IMR-90 (cell line): ENCODE results near the gene NTM. TPM values are rescaled to one million over a fixed set of nuclear protein-coding genes. Genes with fewer than 3 reads are reported as not detected.

Experiments
- ATAC-seq: fragments of 200-7000 bp; cut with Tn5 transposase; 2 replicates; pipeline ENCODE4 v1.9.1; 2020; ENCODE audit warnings: low read depth, mild to moderate bottlenecking, moderate library complexity
- BruUV-seq: library from RNA; stranded (reverse); fragments of 400-500 nt; replicated peaks from 2 replicates; lab custom pipeline; 2021; lab: Mats Ljungman, UMichigan
- CTCF ChIA-PET: fragments of 300-600 bp; formaldehyde crosslinking; extraction: SDS; loops from one replicate; lab custom pipeline; 2021; ENCODE audit warnings: antibody characterized with exemption; lab: Yijun Ruan, JAX
- POLR2A ChIA-PET: fragments of 300-600 bp; sonication (Branson Sonifier 250); formaldehyde crosslinking; loops from one replicate; lab custom pipeline; 2022; ENCODE audit warnings: antibody characterized with exemption; ENCODE audit not compliant: unreplicated experiment; lab: Charles Lee
- DNase-seq: peaks from one replicate; pipeline ENCODE4 v3.0.0; 2013
- H2AFZ ChIP-seq: replicated peaks from 2 replicates; pipeline ENCODE3; 2013; ENCODE audit warnings: low read length, mild to moderate bottlenecking; ENCODE audit not compliant: poor library complexity
- H2AK5ac ChIP-seq: 2 replicates; pipeline ENCODE4 v1.6.1; 2013; ENCODE audit warnings: low read depth, low read length, inconsistent platforms
- H2AK9ac ChIP-seq: replicated peaks from 2 replicates; pipeline ENCODE3; 2013; ENCODE audit warnings: mild to moderate bottlenecking, low read depth, low read length, moderate library complexity; ENCODE audit not compliant: poor library complexity
- H2BK120ac ChIP-seq: 2 replicates; pipeline ENCODE4 v1.6.1; 2013; ENCODE audit warnings: low read depth, low read length, inconsistent platforms
- H2BK15ac ChIP-seq: 3 replicates; pipeline ENCODE4 v1.6.1; 2013; ENCODE audit warnings: low read depth, low read length, inconsistent platforms
- H2BK20ac ChIP-seq: 2 replicates; pipeline ENCODE4 v1.6.1; 2013; ENCODE audit warnings: low read depth, mild to moderate bottlenecking, inconsistent platforms, low read length, moderate library complexity
- H2BK5ac ChIP-seq: 2 replicates; pipeline ENCODE4 v1.6.1; 2013; ENCODE audit warnings: mild to moderate bottlenecking, low read depth, low read length, inconsistent platforms; ENCODE audit not compliant: poor library complexity, severe bottlenecking
- H3K14ac ChIP-seq: replicated peaks from 2 replicates; pipeline ENCODE4 v1.6.1; 2013; ENCODE audit warnings: low read depth, low read length, inconsistent platforms
- H3K18ac ChIP-seq: 2 replicates; pipeline ENCODE4 v1.6.1; 2013; ENCODE audit warnings: low read depth, low read length, control low read depth
- H3K23ac ChIP-seq: 2 replicates; pipeline ENCODE4 v1.6.1; 2013; ENCODE audit warnings: low read depth, low read length, inconsistent platforms
- H3K27ac ChIP-seq: 2 replicates; pipeline ENCODE4 v1.5.1; 2013; ENCODE audit warnings: mild to moderate bottlenecking, control low read depth, low read length; ENCODE audit not compliant: insufficient read depth
- H3K27me3 ChIP-seq: 2 replicates; pipeline ENCODE4 v1.6.1; 2013; ENCODE audit warnings: low read length; ENCODE audit not compliant: control insufficient read depth, insufficient read depth
- H3K36me3 ChIP-seq: 2 replicates; pipeline ENCODE4 v1.6.1; 2013; ENCODE audit warnings: low read length, mixed read lengths; ENCODE audit not compliant: control insufficient read depth, insufficient read depth
- H3K4ac ChIP-seq: 2 replicates; pipeline ENCODE4 v1.6.1; 2013; ENCODE audit warnings: low read depth, low read length, inconsistent platforms
- H3K4me1 ChIP-seq: 2 replicates; pipeline ENCODE4 v1.6.1; 2013; ENCODE audit warnings: low read length, mixed read lengths; ENCODE audit not compliant: control insufficient read depth, insufficient read depth
- H3K4me2 ChIP-seq: 2 replicates; pipeline ENCODE4 v1.6.1; 2013; ENCODE audit warnings: low read depth, mild to moderate bottlenecking, control low read depth, low read length, moderate library complexity
- H3K4me3 ChIP-seq: 2 replicates; pipeline ENCODE4 v1.5.1; 2013; ENCODE audit warnings: low read depth, mild to moderate bottlenecking, control low read depth, low read length, moderate library complexity; ENCODE audit not compliant: insufficient read depth
- H3K56ac ChIP-seq: 2 replicates; pipeline ENCODE4 v1.6.1; 2013; ENCODE audit warnings: low read length, inconsistent platforms; ENCODE audit not compliant: insufficient read depth; ENCODE audit errors: extremely low read depth
- H3K79me1 ChIP-seq, 2 experiments: 2 replicates each; pipeline ENCODE4 v1.6.1; 2013; ENCODE audit warnings: low read length in 2 of 2, inconsistent platforms in 1 of 2, low read depth in 1 of 2
- H3K9ac ChIP-seq: 2 replicates; pipeline ENCODE4 v1.6.1; 2013; ENCODE audit warnings: low read depth, low read length, control low read depth
- H3K9me1 ChIP-seq: 2 replicates; pipeline ENCODE4 v1.6.1; 2013; ENCODE audit warnings: low read length, inconsistent platforms; ENCODE audit not compliant: insufficient read depth
- H3K9me3 ChIP-seq: 2 replicates; pipeline ENCODE4 v1.6.1; 2013; ENCODE audit warnings: low read length; ENCODE audit not compliant: control insufficient read depth, insufficient read depth
- H4K20me1 ChIP-seq: 2 replicates; pipeline ENCODE4 v1.6.1; 2013; ENCODE audit warnings: low read length, inconsistent platforms; ENCODE audit not compliant: insufficient read depth
- H4K5ac ChIP-seq: 2 replicates; pipeline ENCODE4 v1.6.1; 2013; ENCODE audit warnings: mild to moderate bottlenecking, low read depth, low read length, control low read depth
- H4K8ac ChIP-seq, 2 experiments: 2 replicates each; pipeline ENCODE4 v1.6.1; 2013; ENCODE audit warnings: low read depth in 2 of 2, low read length in 2 of 2, control low read depth in 1 of 2, inconsistent platforms in 1 of 2
- H4K91ac ChIP-seq: 2 replicates; pipeline ENCODE4 v1.6.1; 2013; ENCODE audit warnings: low read depth, low read length, inconsistent platforms; ENCODE audit not compliant: insufficient read depth
- CEBPB ChIP-seq: IDR thresholded peaks from 2 replicates; pipeline ENCODE4 v1.6.1; 2012; ENCODE audit warnings: low read depth, low read length, improper control_type of control experiment
- CHD1 ChIP-seq: IDR thresholded peaks from 2 replicates; pipeline ENCODE4 v1.6.1; 2012; ENCODE audit warnings: low read depth, low read length, improper control_type of control experiment
- MAZ ChIP-seq: IDR thresholded peaks from 2 replicates; pipeline ENCODE4 v1.6.1; 2012; ENCODE audit warnings: low read depth, mild to moderate bottlenecking, low read length, improper control_type of control experiment, moderate library complexity, borderline replicate concordance
- MXI1 ChIP-seq: IDR thresholded peaks from 2 replicates; pipeline ENCODE4 v1.6.1; 2012; ENCODE audit warnings: low read depth, mild to moderate bottlenecking, low read length, moderate library complexity, borderline replicate concordance
- RCOR1 ChIP-seq: IDR thresholded peaks from 2 replicates; pipeline ENCODE4 v1.6.1; 2012; ENCODE audit warnings: mild to moderate bottlenecking, low read length, improper control_type of control experiment; ENCODE audit not compliant: insufficient replicate concordance
- WGBS, 2 experiments: methylation state at CpG; one replicate each; pipeline versions ENCODE4 v1.1.5 to v1.1.7; 2013; ENCODE audit warnings: missing lambda C conversion rate in 2 of 2; ENCODE audit not compliant: insufficient read length in 1 of 2; ENCODE audit errors: extremely low coverage in 2 of 2; 5-methylcytosine and 5-hydroxymethylcytosine counted together
- dilution Hi-C: fragments of 300-500 bp; cut with HindIII; formaldehyde crosslinking; loops from one replicate; pipeline ENCODE4 v1.14.3; 2018; ENCODE audit warnings: low sequenced_read_pairs; ENCODE audit not compliant: unreplicated experiment
- in situ Hi-C: fragments of 300-500 bp; cut with MboI; formaldehyde crosslinking; loops from 3 replicates; pipeline ENCODE4 v1.14.3; 2019; ENCODE audit warnings: low sequenced_read_pairs, inconsistent platforms, mixed read lengths
- intact Hi-C: fragments of 100-400 bp; cut with micrococcal nuclease; formaldehyde crosslinking; loops from 2 replicates; pipeline ENCODE4 v1.10.0; 2022
- polyA plus RNA-seq, 3 experiments: library from polyadenylated mRNA; depleted of rRNA; stranded (reverse); fragments of >200 nt; gene quantifications; 2 replicates each; pipeline ENCODE4 v1.2.3, GENCODE V29; 2012; ENCODE audit warnings: low replicate concordance in 1 of 3
- total RNA-seq: library from RNA; depleted of rRNA; stranded (reverse); fragments of >200 nt; gene quantifications from 2 replicates; pipeline ENCODE4 v1.2.3, GENCODE V29; 2012
- TF ChIP-seq, protein P1 (sequence below): fragments of 150-350 bp; IDR thresholded peaks from 2 replicates; pipeline ENCODE4 v1.6.1; 2016; ENCODE audit warnings: low read depth, mild to moderate bottlenecking, low read length, moderate library complexity, borderline replicate concordance

NTM gene
- total and polyA plus RNA-seq, 2 of the 4 experiments (the other 2 are of a cell fraction), result 19.5 to 25.5 TPM

DNA sequence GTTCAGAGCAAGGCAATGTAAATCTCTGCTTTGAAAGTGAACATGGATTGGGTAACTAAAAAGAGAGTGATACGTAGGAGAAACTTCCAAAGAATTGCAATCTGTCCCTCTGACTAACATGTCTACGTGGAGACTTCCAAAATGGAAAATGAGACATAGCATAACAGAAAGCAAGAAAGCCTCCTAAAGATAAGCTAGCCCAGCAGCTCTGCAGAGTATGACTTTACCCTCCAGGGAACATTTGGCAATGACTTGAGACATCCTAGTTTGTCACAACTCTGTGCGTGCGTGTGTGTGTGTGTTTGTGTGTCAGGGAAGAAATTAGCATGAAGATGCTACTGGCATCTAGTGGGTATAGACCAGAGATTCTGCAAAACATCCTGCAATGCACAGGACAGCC lies 817.4 kb downstream of the NTM start:
- in situ Hi-C loops (no loop called here), intact Hi-C loops (no loop called here), dilution Hi-C loops (no loop called here)
- WGBS, 2 experiments, result no CpG with 5 or more reads among the region's 4 CpGs
- Histone ChIP-seq H2BK5ac (no peak overlapping the region), H3K27ac (no peak overlapping the region), H2BK20ac (no peak overlapping the region), H3K36me3 (no peaks in the 10 kb centered on the region), H3K4me1 (no peaks in the 10 kb centered on the region; the same call in 1 of the 2 replicates), H2BK120ac (no peak overlapping the region), H3K27me3 (no peaks in the 10 kb centered on the region), H3K79me1 (no peaks in the 10 kb centered on the region), H3K18ac (no peak overlapping the region), H4K91ac (no peak overlapping the region), H2AK9ac (no peak overlapping the region), H4K8ac (no peak overlapping the region), H3K4ac (no peak overlapping the region), H3K56ac (no peak overlapping the region), H3K4me2 (no peak overlapping the region), H4K20me1 (no peaks in the 10 kb centered on the region), H4K5ac (no peak overlapping the region), H3K9me3 (no peaks in the 10 kb centered on the region), H2AFZ (no peak overlapping the region), H3K9ac (no peak overlapping the region), H3K9me1 (0 out of 2 replicates have a peak, but pooled peaks cover 7% of the 10 kb centered on the region), H3K23ac (no peak overlapping the region), H3K4me3 (no peak overlapping the region), H2BK15ac (no peak overlapping the region), H2AK5ac (no peak overlapping the region), H3K14ac (no peak overlapping the region)
- TF ChIP-seq, protein P1, sequence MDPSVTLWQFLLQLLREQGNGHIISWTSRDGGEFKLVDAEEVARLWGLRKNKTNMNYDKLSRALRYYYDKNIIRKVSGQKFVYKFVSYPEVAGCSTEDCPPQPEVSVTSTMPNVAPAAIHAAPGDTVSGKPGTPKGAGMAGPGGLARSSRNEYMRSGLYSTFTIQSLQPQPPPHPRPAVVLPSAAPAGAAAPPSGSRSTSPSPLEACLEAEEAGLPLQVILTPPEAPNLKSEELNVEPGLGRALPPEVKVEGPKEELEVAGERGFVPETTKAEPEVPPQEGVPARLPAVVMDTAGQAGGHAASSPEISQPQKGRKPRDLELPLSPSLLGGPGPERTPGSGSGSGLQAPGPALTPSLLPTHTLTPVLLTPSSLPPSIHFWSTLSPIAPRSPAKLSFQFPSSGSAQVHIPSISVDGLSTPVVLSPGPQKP, result no peak
- TF ChIP-seq MAZ (no peak), CHD1 (no peak), CEBPB (peak; percentile 61), RCOR1 (no peak), MXI1 (no peak)
- peak; percentile 51 for ATAC-seq
- peak; percentile 75 for DNase-seq
- CTCF ChIA-PET, result no interaction called here
- POLR2A ChIA-PET, result no interaction called here
- no TSS peak for BruUV-seq
